Stomach (tissue), 4 donors: ENCODE results near the gene OR51S1.

Experiments
- POLR2A ChIP-seq, 4 donors: fragments of 450-650 bp; IDR thresholded peaks; one replicate each; pipeline ENCODE4 v1.6.1; 2016; ENCODE audit warnings: antibody characterized with exemption in 4 of 4, control low read depth in 2 of 4, mild to moderate bottlenecking in 1 of 4, moderate library complexity in 1 of 4
- POLR2AphosphoS5 ChIP-seq, 3 donors: sonication (generic); formaldehyde crosslinking; IDR thresholded peaks; one replicate each; pipeline ENCODE4 v1.6.1; 2016; ENCODE audit warnings: antibody characterized with exemption in 3 of 3
- TF ChIP-seq, protein P1 (sequence below), 7 experiments: fragments of 450-650 bp in 4 of 7; fragments of 200-600 bp in 3 of 7; sonication (generic) in 3 of 7; IDR thresholded peaks; one replicate each; pipeline ENCODE4 v1.5.1; 2016 to 2019; ENCODE audit warnings: antibody characterized with exemption in 7 of 7, control low read depth in 2 of 7, mild to moderate bottlenecking in 1 of 7

DNA sequence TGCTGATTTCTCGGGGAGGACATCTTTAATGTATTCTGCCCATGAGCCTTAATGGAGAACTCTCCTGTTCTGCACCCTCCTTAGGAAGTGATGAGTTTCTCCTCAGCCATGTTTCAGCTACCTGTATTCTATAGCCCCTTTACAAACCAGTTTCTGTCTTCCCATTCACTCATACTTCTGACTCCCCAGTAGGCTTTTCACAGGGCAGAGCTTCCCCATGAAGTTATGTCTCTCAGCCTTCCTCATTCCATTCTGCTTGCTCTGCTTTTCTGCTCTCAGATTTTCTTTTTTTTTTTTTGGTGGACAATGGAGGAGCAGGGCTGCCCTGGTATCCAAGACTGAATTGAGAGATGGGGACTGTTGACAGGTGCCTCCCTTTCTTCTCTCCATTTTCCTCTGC is 40.5 kb downstream of the OR51S1 start:
- TF ChIP-seq POLR2A (IDR thresholded peaks at IDR 0.05) (no peak), POLR2AphosphoS5 (IDR thresholded peaks at IDR 0.05) (no peak)
- TF ChIP-seq, protein P1, sequence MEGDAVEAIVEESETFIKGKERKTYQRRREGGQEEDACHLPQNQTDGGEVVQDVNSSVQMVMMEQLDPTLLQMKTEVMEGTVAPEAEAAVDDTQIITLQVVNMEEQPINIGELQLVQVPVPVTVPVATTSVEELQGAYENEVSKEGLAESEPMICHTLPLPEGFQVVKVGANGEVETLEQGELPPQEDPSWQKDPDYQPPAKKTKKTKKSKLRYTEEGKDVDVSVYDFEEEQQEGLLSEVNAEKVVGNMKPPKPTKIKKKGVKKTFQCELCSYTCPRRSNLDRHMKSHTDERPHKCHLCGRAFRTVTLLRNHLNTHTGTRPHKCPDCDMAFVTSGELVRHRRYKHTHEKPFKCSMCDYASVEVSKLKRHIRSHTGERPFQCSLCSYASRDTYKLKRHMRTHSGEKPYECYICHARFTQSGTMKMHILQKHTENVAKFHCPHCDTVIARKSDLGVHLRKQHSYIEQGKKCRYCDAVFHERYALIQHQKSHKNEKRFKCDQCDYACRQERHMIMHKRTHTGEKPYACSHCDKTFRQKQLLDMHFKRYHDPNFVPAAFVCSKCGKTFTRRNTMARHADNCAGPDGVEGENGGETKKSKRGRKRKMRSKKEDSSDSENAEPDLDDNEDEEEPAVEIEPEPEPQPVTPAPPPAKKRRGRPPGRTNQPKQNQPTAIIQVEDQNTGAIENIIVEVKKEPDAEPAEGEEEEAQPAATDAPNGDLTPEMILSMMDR (IDR thresholded peaks at IDR 0.05) = no peak
